HG02973 (cell line): ENCODE results near the gene SKI.

Experiments
- ATAC-seq: cut with Tn5 transposase; IDR thresholded peaks from one replicate; pipeline ENCODE4 v1.9.1; 2021; ENCODE audit warnings: moderate library complexity; ENCODE audit not compliant: unreplicated experiment

SKI gene

GRCh38 chr1:2335721-2336455 is 107.8 kb downstream of the SKI start:
- ATAC-seq, result no peak

DNA sequence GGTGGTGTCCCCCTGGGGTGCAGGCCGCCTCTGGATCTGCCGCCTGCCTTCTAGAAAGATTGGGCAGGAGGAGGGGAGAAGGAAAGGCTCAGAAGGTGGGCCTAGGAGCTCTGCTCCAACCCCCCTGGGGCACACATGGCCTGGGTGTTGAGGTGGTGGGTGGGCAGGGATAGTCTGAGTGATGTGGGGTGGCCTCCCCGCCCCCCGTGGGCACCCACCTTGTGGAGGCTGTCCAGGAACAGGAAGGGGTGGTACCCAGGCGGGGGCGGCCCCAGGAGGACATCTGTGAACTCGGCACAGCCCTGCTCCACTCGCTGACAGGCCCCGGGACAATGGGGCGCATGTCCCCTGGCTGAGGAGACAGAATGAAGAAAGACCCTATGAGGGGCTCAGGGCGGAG is 108.4 kb downstream of the SKI start:
- ATAC-seq, result no peak

DNA sequence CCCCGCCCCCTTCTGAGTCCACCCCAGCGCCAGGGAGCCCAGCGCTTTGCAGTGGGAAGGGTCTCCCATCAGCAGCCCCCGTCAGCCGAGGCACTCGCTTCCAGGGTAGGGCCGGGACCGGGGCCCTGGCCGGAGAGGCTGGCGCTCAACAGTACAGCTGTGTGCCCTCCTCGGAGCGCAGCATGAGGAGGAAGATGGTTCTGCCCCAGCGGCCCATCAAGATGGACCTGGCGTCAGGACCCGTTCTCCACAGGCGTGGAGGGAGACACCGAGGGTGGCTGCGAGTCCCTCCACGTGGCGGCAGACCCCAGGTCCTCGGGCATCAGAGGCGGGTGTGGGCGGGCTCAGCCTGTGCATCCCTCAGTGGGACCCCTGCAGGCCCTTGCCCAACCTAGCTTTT is 109.0 kb downstream of the SKI start:
- no peak for ATAC-seq

DNA sequence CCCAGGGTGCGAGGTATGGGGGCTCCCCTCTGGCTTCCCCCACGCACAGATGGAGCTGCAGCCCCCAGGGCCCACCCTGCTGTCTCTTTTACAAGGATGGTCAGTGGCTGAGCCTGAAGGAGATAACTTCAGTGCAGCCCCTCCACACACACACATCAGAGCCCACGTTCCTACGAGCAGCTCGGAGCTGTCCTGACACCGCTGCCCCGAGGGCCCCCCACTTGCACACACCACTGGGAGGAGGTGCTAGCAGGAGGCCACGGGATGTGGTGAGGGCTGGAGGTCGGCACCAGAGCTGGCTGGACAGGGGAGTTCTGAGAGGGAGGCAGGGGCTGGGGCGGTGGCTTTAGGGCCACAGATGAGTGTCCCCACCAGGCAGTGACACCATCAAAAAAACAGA is 109.4 kb downstream of the SKI start:
- no peak for ATAC-seq

DNA sequence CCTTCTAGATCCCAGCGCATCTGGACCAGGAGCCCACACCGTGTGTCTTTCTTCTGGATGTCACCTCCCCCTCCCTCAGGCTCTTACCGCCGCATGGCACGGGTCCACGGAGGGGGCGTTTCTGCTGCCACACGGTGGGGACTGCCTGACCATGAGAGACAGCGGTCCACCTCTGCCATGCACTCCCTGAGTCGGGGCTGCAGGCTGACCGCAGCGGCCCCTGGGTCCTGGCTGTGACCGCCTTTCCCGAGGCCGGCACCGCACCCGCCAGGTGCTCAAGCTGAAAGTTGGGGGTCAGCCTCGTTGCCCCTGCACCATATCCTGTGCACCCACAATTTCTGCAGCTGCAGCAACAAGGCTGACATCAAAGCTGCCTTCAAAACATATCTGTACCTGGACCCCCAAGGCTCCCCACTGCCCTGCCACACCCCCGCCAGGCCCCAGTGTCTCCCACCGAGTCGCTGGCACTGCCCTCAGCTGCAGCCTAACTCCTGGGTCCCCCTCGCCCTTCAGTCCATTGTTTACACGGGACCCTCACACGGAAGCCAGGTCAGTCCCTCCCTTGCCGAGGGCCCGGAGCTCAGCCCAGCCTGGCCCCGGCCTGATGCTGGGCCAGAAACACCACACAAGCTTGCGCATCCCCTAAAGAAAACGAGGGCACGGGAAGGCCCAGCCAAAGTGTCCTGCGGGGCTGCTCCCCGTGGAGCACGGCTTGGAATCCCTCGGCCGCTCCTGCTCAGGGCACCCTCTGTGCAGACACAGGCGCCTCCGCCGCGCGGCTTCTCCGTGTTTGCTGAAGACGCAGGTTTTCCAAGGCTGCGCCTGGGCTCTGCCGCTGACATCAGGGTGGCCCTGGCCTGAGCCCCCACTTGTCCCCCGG is 111.3 kb downstream of the SKI start:
- no peak for ATAC-seq

DNA sequence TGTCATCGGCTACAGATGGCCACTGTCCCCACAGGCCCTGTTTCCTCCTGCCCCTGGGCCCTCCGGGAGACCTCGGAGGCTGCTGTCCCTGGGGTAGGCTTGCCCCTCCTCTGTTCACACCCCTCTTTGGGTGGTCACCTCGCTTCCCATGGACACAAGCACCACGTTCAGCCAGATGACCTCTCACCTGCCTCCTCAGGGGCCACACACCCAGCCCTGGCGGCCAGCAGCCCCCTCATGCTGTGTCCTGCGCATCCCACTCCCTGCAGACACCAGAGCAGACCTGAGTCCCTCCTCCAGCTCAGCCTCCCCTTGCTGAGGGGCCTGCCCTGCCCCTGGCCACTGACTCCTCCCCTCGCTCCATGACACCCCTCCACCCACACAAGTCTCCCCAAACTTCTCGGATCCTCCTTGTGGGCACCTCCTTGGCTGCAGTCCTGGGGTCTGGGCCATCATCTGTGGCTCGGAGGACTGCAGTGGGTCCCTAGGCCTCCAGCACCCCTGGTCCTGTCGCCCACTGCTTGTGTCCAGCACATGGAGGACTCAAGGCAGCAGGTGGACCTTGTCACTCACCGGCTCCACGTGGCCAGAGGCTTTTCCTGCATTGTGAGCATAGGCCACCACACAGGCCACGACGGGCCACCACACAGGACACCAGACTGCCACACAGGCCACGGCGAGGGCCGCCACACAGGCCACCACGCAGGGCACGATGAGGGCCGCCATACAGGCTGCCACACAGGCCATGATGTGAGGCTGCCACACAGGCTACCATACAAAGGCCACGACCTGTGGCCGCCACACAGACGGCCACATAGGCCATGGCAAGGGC is 112.2 kb downstream of the SKI start:
- no peak for ATAC-seq

GRCh38 chr1:2340918-2341254 is 112.8 kb downstream of the SKI start:
- ATAC-seq, result no peak

GRCh38 chr1:2341706-2342383 is 113.7 kb downstream of the SKI start:
- ATAC-seq, result no peak

GRCh38 chr1:2342384-2343022 is 114.4 kb downstream of the SKI start:
- no peak for ATAC-seq

GRCh38 chr1:2343023-2343935 is 115.2 kb downstream of the SKI start:
- no peak for ATAC-seq

DNA sequence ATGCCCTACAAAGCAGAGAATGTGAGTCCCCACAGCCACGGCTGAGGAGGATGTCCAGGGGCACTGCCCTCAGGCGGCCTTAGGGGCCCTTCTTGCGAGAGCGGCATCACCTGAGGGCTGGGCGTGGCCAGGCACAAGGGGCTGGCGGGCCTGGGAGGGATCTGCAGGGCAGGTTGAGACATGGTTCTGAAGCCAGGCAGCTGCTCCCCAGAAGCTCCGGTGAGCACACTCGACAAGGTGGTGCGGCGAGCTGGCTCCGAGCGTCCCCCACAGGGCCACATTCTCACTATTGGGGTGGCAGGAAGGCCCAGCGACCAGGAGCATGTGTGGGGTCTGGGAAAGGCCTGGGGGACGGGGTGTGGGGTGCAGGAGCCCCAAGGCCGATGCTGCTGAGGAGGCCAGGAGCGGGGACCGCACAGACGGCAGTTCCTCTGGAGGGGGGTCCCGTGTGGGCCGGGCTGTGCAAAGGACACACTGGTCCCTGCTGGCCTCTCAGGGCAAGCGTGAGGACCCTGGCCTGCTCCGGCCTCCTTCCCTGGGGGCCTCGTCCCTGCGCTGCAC is 116.1 kb downstream of the SKI start:
- no peak for ATAC-seq

DNA sequence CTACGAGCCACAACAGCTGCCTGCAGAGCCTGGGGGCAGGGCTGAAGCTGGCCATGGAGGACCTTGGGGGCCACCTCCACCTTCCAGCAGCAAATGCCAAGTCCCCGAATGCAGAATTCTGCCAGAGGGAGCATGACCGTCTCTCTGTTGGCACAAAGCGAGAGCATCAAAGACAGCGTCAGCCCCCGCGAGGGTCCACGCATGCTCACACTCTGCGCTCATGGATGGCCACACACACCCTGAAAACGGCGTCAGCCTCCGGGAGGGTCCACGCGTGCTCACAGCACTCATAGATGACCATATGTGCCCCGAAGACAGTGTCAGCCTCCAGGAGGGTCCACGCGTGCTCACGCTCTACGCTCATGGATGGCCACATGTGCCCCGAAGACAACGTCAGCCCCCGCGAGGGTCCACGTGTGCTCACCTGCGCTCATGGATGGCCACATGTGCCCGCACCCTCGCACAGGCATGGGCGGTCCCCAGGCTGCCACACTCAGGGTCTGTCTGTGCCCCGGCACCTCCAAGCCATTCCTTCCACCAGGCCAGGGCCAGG is 116.7 kb downstream of the SKI start:
- ATAC-seq, result no peak

GRCh38 chr1:2345297-2346075 is 117.4 kb downstream of the SKI start:
- no peak for ATAC-seq

- no peak for ATAC-seq
These were observed 118.7 kb downstream of the SKI start for GRCh38 chr1:2346691-2347408.

DNA sequence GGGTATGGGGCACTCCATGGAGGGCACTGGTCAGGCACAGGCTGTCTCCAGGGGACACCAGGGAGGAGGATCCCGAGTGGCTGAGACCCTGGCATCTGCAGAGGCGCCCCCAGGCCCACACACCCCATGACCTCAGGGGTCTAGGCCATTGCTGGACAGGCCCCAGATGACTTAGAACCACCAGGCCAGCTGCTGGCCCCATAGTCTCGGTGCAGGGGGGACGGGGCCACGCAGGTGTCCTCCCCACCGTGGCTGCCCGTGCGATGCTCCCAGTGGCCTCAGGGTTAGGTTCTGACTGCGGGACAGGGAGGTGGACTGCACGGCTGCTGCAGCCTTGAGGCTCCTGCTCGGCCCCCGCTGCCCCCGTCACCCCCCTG is 119.3 kb downstream of the SKI start:
- ATAC-seq, result no peak

- ATAC-seq, result no peak
These were observed 119.8 kb downstream of the SKI start for GRCh38 chr1:2347896-2348295.
